SK-N-SH (cell line): ENCODE results near the gene PDCD6IP. TPM values are rescaled to one million over a fixed set of nuclear protein-coding genes. Genes with fewer than 3 reads are reported as not detected.

ENCODE experiments used
- CTCF ChIA-PET: fragments of 300-600, 350-600 bp; formaldehyde crosslinking; extraction: SDS; loops from one replicate; lab custom pipeline; 2021; lab: Yijun Ruan, JAX
- POLR2A ChIA-PET: fragments of 350-600 bp; sonication (Branson Sonifier 250); formaldehyde crosslinking; extraction: SDS; loops from one replicate; lab custom pipeline; 2020; ENCODE audit warnings: antibody characterized with exemption, inconsistent platforms; lab: Yijun Ruan, JAX
- DNase-seq: peaks from one replicate; pipeline ENCODE4 v3.0.0; 2012
- H2AFZ ChIP-seq: fragments of 200-600 bp; sonication (generic); 2 replicates; pipeline ENCODE4 v1.8.1; 2016; ENCODE audit warnings: antibody characterized with exemption, mild to moderate bottlenecking, low read depth
- H3F3A ChIP-seq: fragments of 200-600 bp; sonication (generic); replicated peaks from 2 replicates; pipeline ENCODE3; 2016; ENCODE audit warnings: antibody characterized with exemption, mild to moderate bottlenecking; ENCODE audit not compliant: insufficient read depth
- H3K27ac ChIP-seq, 2 experiments: fragments of 200-500 bp in 1 of 2; fragments of 200-600 bp in 1 of 2; sonication (Bioruptor generic) in 1 of 2; sonication (generic), shearing (Covaris generic) in 1 of 2; 2 replicates each; pipeline versions ENCODE4 v1.5.1 to v1.6.1; 2014 to 2016; ENCODE audit warnings: low read depth in 2 of 2, inconsistent platforms in 1 of 2, low read length in 1 of 2, mild to moderate bottlenecking in 1 of 2, mixed read lengths in 1 of 2
- H3K27me3 ChIP-seq: fragments of 200-600 bp; sonication (generic), shearing (Covaris generic); 2 replicates; pipeline ENCODE4 v1.6.1; 2016; ENCODE audit warnings: mixed run types; ENCODE audit not compliant: insufficient read depth
- H3K36me3 ChIP-seq, 2 experiments: fragments of 200-500 bp in 1 of 2; fragments of 200-600 bp in 1 of 2; sonication (Bioruptor generic) in 1 of 2; sonication (generic) in 1 of 2; replicated peaks in 1 of 2; 2 replicates each; pipeline versions ENCODE3 to v1.5.1; 2014 to 2016; ENCODE audit warnings: low read length in 1 of 2, mild to moderate bottlenecking in 1 of 2; ENCODE audit not compliant: insufficient read depth in 2 of 2, control insufficient read depth in 1 of 2
- H3K4me1 ChIP-seq, 2 experiments: fragments of 200-500 bp in 1 of 2; fragments of 200-600 bp in 1 of 2; sonication (Bioruptor generic) in 1 of 2; sonication (generic), shearing (Covaris generic) in 1 of 2; 2 replicates each; pipeline versions ENCODE4 v1.5.1 to v1.6.1; 2014 to 2016; ENCODE audit warnings: low read depth in 1 of 2, low read length in 1 of 2, mixed run types in 1 of 2; ENCODE audit not compliant: insufficient read depth in 2 of 2, control insufficient read depth in 1 of 2
- H3K4me2 ChIP-seq: fragments of 200-600 bp; sonication (generic), shearing (Covaris generic); 2 replicates; pipeline ENCODE4 v1.6.1; 2017; ENCODE audit warnings: mixed run types
- H3K4me3 ChIP-seq, 2 experiments: fragments of 200-500 bp in 1 of 2; fragments of 200-600 bp in 1 of 2; sonication (Bioruptor generic) in 1 of 2; sonication (generic), shearing (Covaris generic) in 1 of 2; 2 replicates each; pipeline versions ENCODE4 v1.5.1 to v1.8.1; 2014 to 2016; ENCODE audit warnings: low read depth in 2 of 2, inconsistent platforms in 1 of 2, low read length in 1 of 2, mild to moderate bottlenecking in 1 of 2, mixed read lengths in 1 of 2, moderate library complexity in 1 of 2
- H3K79me2 ChIP-seq: fragments of 200-600 bp; sonication (generic); 2 replicates; pipeline ENCODE4 v1.8.1; 2017; ENCODE audit warnings: mild to moderate bottlenecking; ENCODE audit not compliant: insufficient read depth
- H3K9ac ChIP-seq: fragments of 200-600 bp; sonication (generic); 2 replicates; pipeline ENCODE4 v1.6.1; 2017; ENCODE audit warnings: mixed run types
- H3K9me2 ChIP-seq: fragments of 200-600 bp; sonication (generic); 2 replicates; pipeline ENCODE4 v1.6.1; 2017; ENCODE audit warnings: mixed run types
- H3K9me3 ChIP-seq: fragments of 200-600 bp; sonication (generic); 2 replicates; pipeline ENCODE4 v1.6.1; 2017; ENCODE audit warnings: mixed run types, mild to moderate bottlenecking, moderate library complexity
- H4K20me1 ChIP-seq: fragments of 200-600 bp; sonication (generic); 2 replicates; pipeline ENCODE4 v1.6.1; 2017; ENCODE audit warnings: mild to moderate bottlenecking, mixed run types; ENCODE audit not compliant: insufficient read depth
- CTCF ChIP-seq: fragments of 200-600 bp; sonication (generic); IDR thresholded peaks from 2 replicates; pipeline ENCODE4 v1.6.1; 2017; ENCODE audit warnings: antibody characterized with exemption, mild to moderate bottlenecking, moderate library complexity
- GABPA ChIP-seq: IDR thresholded peaks from 2 replicates; pipeline ENCODE4 v1.4.0; 2012; ENCODE audit warnings: low read depth, mild to moderate bottlenecking
- IRF3 ChIP-seq: fragments of 150-350 bp; IDR thresholded peaks from 2 replicates; pipeline ENCODE4 v1.6.1; 2016; ENCODE audit warnings: mild to moderate bottlenecking, low read depth, low read length
- MAX ChIP-seq: IDR thresholded peaks from 2 replicates; pipeline ENCODE4 v1.4.0; 2012; ENCODE audit warnings: low read depth
- MEF2A ChIP-seq: IDR thresholded peaks from 2 replicates; pipeline ENCODE4 v1.4.0; 2012; ENCODE audit warnings: low read depth, borderline replicate concordance
- NRF1 ChIP-seq: IDR thresholded peaks from 2 replicates; pipeline ENCODE4 v1.6.1; 2012; ENCODE audit warnings: low read depth, mild to moderate bottlenecking, low read length
- POLR2AphosphoS5 ChIP-seq: IDR thresholded peaks from 2 replicates; pipeline ENCODE4 v1.6.1; 2012; ENCODE audit warnings: low read depth, low read length
- RAD21 ChIP-seq: IDR thresholded peaks from 2 replicates; pipeline ENCODE4 v1.6.1; 2012; ENCODE audit warnings: mild to moderate bottlenecking, low read length
- RFX5 ChIP-seq: IDR thresholded peaks from 2 replicates; pipeline ENCODE4 v1.6.1; 2012; ENCODE audit warnings: mild to moderate bottlenecking, improper control_type of control experiment, low read length
- TCF12 ChIP-seq: IDR thresholded peaks from 2 replicates; pipeline ENCODE4 v1.4.0; 2012
- ZBTB33 ChIP-seq: IDR thresholded peaks from 2 replicates; pipeline ENCODE4 v1.4.0; 2012; ENCODE audit warnings: low read depth, borderline replicate concordance
- WGBS: methylation state at CpG from one replicate; pipeline ENCODE4 v1.1.6; 2017; ENCODE audit warnings: low lambda C conversion rate; 5-methylcytosine and 5-hydroxymethylcytosine counted together
- polyA plus RNA-seq, 3 experiments: library from polyadenylated mRNA; depleted of rRNA; stranded (reverse); fragments of >200 nt; gene quantifications; 2 replicates each; pipeline ENCODE4 v1.2.3, GENCODE V29; 2012

The PDCD6IP gene
- polyA plus RNA-seq, 1 of the 3 experiments (the other 2 are of a cell fraction), result 49.1 TPM

- Histone ChIP-seq H3K27me3 (no peaks in the 10 kb centered on the region), H4K20me1 (no peaks in the 10 kb centered on the region), H3K4me1 (no peaks in the 10 kb centered on the region), H3K79me2 (no peaks in the 10 kb centered on the region), H3K36me3 (no peaks in the 10 kb centered on the region), H3K9me3 (0 out of 2 replicates have a peak, but pooled peaks cover 7% of the 10 kb centered on the region), H3K9me2 (no peaks in the 10 kb centered on the region), H3K9ac (no peak overlapping the region), H3K27ac (no peak overlapping the region), H2AFZ (no peak overlapping the region), H3K4me2 (no peak overlapping the region), H3F3A (no peaks in the 10 kb centered on the region), H3K4me3 (no peak overlapping the region)
- no peak for TF ChIP-seq NRF1
- TF ChIP-seq TCF12, result peak; percentile 31; the same call in 1 of the 2 replicates
- no peak for TF ChIP-seq RAD21
- DNase-seq, result no peak
- ChIA-PET POLR2A (no interaction called here), CTCF (interaction anchor here (1.0 to 1.7 kb wide), 2 partner anchors 17 to 122 kb away, joined by 3 to 12 read pairs; no protein-coding TSS in a partner anchor)
- WGBS, result 53% methylated on average over 2 of the region's 2 CpGs
These were observed 39.6 kb upstream of the PDCD6IP start for GRCh38 chr3:33758864-33759263.

GRCh38 chr3:33768578-33769330 lies 29.7 kb upstream of the PDCD6IP start:
- no peaks in the 10 kb centered on the region for H3K79me2 ChIP-seq
- H2AFZ ChIP-seq, result no peak overlapping the region
- ChIA-PET POLR2A (no interaction called here), CTCF (interaction anchor here (1.4 to 2.0 kb wide), 2 partner anchors 9 to 19 kb away, joined by 3 to 10 read pairs; no protein-coding TSS in a partner anchor)
- no peaks in the 10 kb centered on the region for H3K9me3 ChIP-seq
- TF ChIP-seq POLR2AphosphoS5, result no peak
- no peak for TF ChIP-seq GABPA
- no peak for TF ChIP-seq MAX
- TF ChIP-seq IRF3, result no peak
- no peak for TF ChIP-seq MEF2A
- TF ChIP-seq RFX5, result no peak
- no peak for TF ChIP-seq ZBTB33
- no peak for TF ChIP-seq CTCF
- H3K4me3 ChIP-seq, result no peak overlapping the region
- DNase-seq, result no peak
- no peaks in the 10 kb centered on the region for H3K36me3 ChIP-seq
- no peaks in the 10 kb centered on the region for H3F3A ChIP-seq
- H3K9ac ChIP-seq, result no peak overlapping the region
- H3K9me2 ChIP-seq, result no peaks in the 10 kb centered on the region
- WGBS, result 83% methylated on average over 9 of the region's 9 CpGs
- H3K27ac ChIP-seq, result no peak overlapping the region
- H4K20me1 ChIP-seq, result no peaks in the 10 kb centered on the region
- H3K27me3 ChIP-seq, result no peaks in the 10 kb centered on the region
- no peaks in the 10 kb centered on the region for H3K4me1 ChIP-seq
- H3K4me2 ChIP-seq, result no peak overlapping the region
